Aorta (tissue), 5 donors: ENCODE results near the gene RBM17. TPM values are rescaled to one million over a fixed set of nuclear protein-coding genes. Genes with fewer than 3 reads are reported as not detected.

ENCODE experiments used
- ATAC-seq: fragments of 200-7000 bp; cut with Tn5 transposase; one replicate; pipeline ENCODE4 v1.9.1; 2022; ENCODE audit warnings: moderate library complexity; ENCODE audit not compliant: low FRiP score
- DNase-seq, 2 donors: peaks; one replicate each; pipeline ENCODE4 v3.0.0-alpha.2; 2020
- H3K27ac ChIP-seq, 2 donors: one replicate each; pipeline ENCODE4 v1.5.1; 2013; ENCODE audit warnings: low read length in 2 of 2, mild to moderate bottlenecking in 2 of 2, moderate library complexity in 2 of 2, control low read depth in 1 of 2, inconsistent platforms in 1 of 2, low read depth in 1 of 2
- H3K27me3 ChIP-seq, 2 donors: one replicate each; pipeline ENCODE4 v1.6.1; 2013; ENCODE audit warnings: control low read depth in 1 of 2, low read length in 1 of 2, mild to moderate bottlenecking in 1 of 2, moderate library complexity in 1 of 2; ENCODE audit not compliant: insufficient read depth in 2 of 2, control insufficient read depth in 1 of 2
- H3K36me3 ChIP-seq, 2 donors: one replicate each; pipeline ENCODE4 v1.6.1; 2013; ENCODE audit warnings: control low read depth in 1 of 2, low read length in 1 of 2, mild to moderate bottlenecking in 1 of 2; ENCODE audit not compliant: insufficient read depth in 2 of 2, control insufficient read depth in 1 of 2
- H3K4me1 ChIP-seq, 2 donors: one replicate each; pipeline ENCODE4 v1.6.1; 2013; ENCODE audit warnings: low read length in 2 of 2, control low read depth in 1 of 2, mild to moderate bottlenecking in 1 of 2, moderate library complexity in 1 of 2; ENCODE audit not compliant: insufficient read depth in 2 of 2, control insufficient read depth in 1 of 2
- H3K4me3 ChIP-seq, 2 donors: one replicate each; pipeline ENCODE4 v1.5.1; 2013; ENCODE audit warnings: low read length in 2 of 2, control low read depth in 1 of 2, mild to moderate bottlenecking in 1 of 2
- H3K9me3 ChIP-seq: one replicate; pipeline ENCODE4 v1.6.1; 2013; ENCODE audit warnings: mild to moderate bottlenecking, low read length; ENCODE audit not compliant: control insufficient read depth
- WGBS, 2 donors: extraction: QIAGEN DNeasy Blood & Tissue Kit; methylation state at CpG; one replicate each; pipeline ENCODE4 v1.1.7; 2013; 5-methylcytosine and 5-hydroxymethylcytosine counted together
- intact Hi-C, 2 donors: fragments of 100-400 bp; cut with DNase I; formaldehyde crosslinking; loops; one replicate each; pipeline versions ENCODE4 v1.14.2 to v1.15.0; 2022
- polyA plus RNA-seq, 2 donors: library from polyadenylated mRNA; stranded (reverse); fragments of 200-250 nt; gene quantifications; one replicate each; pipeline ENCODE4 v1.2.3, GENCODE V29; 2013
- total RNA-seq, 2 donors: library from RNA; stranded (reverse); fragmentation: NEBNext Ultra II Directional; extraction: Animal tissue kit (Norgen Biotek cat#: 25700); gene quantifications; one replicate each; pipeline ENCODE4 v1.2.1, GENCODE V29; 2021
- donor health status: healthy with polysubstance abuse.
- donor health status: Bipolar disorder and iron deficiency.
- donor health status: DM: no; HTN: no; CAD: no.
- donor health status: DM: no; HTN: no; CAD: no.
- donor health status: DM: yes; HTN: yes; CAD: no.

Gene RBM17
- total and polyA plus RNA-seq, 4 donors, result 41.4 to 94.1 (median 85.7) TPM

DNA sequence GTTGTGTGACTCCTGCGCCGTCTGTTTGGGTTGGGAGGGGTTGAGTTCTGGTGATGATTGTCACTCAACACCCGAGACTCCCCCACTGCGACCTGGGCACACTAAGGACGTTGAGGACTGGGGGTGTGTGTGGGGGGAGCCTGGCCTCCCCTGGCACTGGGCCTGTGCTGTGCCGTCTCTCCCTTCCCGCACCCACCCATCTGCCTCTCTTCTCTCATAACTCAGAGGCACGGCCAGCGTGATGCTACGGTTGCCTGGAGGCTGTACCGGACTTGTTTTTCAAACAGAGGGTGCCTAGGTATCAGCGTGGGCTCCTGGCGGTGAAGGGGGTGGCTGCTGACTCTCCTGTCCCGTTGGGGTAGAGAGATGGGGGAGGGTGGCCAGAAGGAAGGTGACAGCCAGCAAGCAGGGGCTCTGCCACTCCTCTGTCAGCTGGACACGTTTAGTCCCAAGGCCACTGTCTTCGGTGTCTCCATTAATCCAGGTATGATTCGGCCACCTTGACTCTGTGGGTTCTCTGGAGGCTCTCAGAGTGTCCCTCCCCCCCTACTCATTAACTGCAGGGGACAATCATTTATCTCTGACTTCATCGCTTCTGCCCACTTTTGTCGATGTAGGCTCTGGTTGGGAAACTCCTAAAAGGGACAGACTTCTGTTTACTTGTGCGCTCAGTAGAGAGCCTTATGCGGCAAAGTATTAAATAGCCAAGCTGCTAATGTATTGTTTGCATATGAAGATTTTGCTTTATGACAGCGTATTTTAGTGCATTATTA lies 57.4 kb downstream of the RBM17 start:
- no peaks in the 10 kb centered on the region for H3K9me3 ChIP-seq
- H3K27me3 ChIP-seq, result no peaks in the 10 kb centered on the region
- intact Hi-C loops, result loop anchor here in 1 of 2 donors (5.0 kb wide), 1 partner anchor 39 kb away; no protein-coding TSS in a partner anchor
- no peak for DNase-seq
- peak overlapping the region; percentile 43 to 79 for H3K4me3 ChIP-seq
- no peak overlapping the region for H3K27ac ChIP-seq
- ATAC-seq, result no peak
- 71 to 74% methylated on average over 22 of the region's 22 CpGs for WGBS, 2 donors
- no peaks in the 10 kb centered on the region for H3K36me3 ChIP-seq
- no peaks in the 10 kb centered on the region for H3K4me1 ChIP-seq

DNA sequence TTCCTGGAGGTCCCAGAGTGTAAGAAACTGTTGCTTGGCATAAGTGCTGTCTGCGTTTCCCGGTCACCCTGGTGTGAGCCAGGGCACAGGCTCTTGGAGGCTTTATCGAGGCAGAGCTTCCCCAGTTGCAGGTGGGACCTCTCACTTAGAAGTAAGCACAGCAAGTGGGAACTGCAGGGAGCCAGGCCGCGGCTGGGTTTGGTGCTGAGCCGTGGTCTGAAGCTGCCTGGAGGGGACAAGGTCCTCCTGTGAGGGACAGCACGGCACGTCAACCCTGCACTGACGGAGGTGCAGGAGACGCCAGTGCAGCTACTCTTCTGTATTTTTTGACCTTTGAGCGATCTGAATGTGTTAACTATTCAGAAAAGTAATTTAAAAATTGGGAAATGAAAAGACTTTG lies 58.1 kb downstream of the RBM17 start:
- no peak for DNase-seq
- WGBS, 2 donors, result 88 to 89% methylated on average over 11 of the region's 11 CpGs

DNA sequence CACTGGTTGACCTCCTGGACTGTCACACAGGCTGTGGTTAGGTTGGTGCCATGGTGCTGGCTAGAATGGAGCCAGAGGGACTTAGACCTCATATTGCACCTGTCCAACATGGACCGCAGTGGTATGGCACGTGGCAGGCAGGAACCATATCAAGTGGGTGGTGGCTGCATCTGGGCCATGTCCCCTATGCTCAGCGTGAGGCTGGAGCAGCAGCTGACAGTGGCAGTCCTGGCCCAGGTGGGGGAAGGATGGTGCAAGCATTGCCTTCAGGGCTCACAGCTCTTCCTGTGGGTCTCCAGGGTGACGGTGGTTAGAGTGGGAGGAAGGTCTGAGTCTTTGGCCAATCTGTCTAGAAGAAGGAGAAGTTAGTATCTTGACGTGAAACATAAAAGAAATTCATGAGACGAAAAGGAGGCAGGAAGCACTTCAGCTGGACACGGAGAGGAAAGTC lies 59.4 kb downstream of the RBM17 start:
- H3K27me3 ChIP-seq, result no peaks in the 10 kb centered on the region
- no peaks in the 10 kb centered on the region for H3K4me1 ChIP-seq
- no peak for DNase-seq
- 77 to 90% methylated on average over 7 of the region's 7 CpGs for WGBS, 2 donors
- no peaks in the 10 kb centered on the region for H3K9me3 ChIP-seq
- H3K36me3 ChIP-seq, result no peaks in the 10 kb centered on the region
- no peak overlapping the region for H3K4me3 ChIP-seq
- no peak for ATAC-seq
- intact Hi-C loops, result loop anchor here in 1 of 2 donors (5.0 kb wide), 1 partner anchor 41 kb away; no protein-coding TSS in a partner anchor
- no peak overlapping the region for H3K27ac ChIP-seq

More for the DNA sequence above, 58.1 kb downstream of the RBM17 start:
- Histone ChIP-seq H3K36me3 (no peaks in the 10 kb centered on the region), H3K4me1 (no peaks in the 10 kb centered on the region), H3K27me3 (no peaks in the 10 kb centered on the region), H3K4me3 (no peak overlapping the region), H3K9me3 (no peaks in the 10 kb centered on the region), H3K27ac (no peak overlapping the region)
- intact Hi-C loops, result loop anchor here in 1 of 2 donors (5.0 kb wide), 1 partner anchor 40 kb away; no protein-coding TSS in a partner anchor
- ATAC-seq, result no peak

DNA sequence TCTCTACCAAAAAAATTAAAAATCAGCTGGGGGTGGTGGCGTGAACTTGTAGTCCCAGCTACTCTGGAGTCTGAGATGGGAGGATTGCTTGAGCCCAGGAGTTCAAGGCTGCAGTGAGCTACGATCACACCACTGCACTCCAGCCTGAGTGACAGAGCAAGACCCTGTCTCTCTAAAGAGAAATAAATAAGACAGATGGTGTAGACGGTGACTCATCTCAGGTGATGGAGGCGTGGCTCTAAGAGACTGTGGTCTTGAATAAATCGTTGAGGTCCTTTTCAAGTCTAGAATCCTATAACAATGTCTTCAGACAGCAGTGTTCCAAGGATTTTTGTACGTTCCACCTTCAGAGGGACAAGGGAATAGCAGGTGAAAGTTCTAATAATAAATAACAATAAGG lies 60.1 kb downstream of the RBM17 start:
- intact Hi-C loops, result loop anchor here in 1 of 2 donors (5.0 kb wide), 1 partner anchor 42 kb away; no protein-coding TSS in a partner anchor

DNA sequence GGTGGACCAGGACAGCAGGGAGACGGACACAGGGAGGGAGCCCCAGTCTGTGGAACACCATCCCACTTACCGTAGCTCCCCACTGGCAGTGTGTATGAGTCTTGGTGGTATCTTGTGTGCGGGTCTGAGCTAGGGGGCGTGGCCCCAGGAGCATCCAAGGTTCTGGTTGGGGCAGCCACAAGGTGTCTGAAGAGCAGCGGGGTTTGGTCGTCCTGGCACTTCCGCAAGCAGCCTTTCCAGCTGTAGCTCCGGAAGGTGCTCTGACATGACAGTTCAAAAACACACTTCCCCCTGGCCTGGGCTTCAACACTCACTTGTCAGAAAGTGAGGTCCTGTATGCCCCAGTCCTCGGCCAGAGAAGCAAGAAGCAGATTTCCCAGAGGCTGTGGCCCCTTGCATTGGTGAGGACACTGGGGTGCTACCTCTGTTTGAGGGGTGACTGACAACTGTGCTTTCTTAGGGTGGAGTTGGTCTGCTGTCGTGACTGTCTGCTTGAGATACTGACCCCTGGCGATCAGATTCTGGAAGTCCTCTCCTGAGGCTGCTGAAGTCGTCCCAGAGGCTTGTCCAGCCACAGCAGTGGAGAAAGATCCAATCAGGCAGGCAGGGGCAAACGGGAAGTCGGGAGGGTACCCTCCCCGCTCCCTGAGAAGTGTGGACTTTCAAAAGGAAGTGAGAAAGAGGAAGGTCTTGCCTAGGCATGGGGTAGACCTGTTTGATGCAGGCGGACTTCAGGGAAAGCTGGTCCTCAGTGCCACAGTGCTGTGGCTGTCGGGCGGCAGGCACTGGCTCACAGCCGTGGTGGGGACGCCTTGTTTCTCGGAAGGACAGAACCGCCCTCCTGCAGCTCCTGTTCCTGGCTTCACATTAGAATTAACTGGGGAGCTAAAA lies 62.5 kb downstream of the RBM17 start:
- WGBS, 2 donors, result 18 to 22% methylated on average over 22 of the region's 22 CpGs
- intact Hi-C loops, result loop anchor here (2.0 to 5.0 kb wide), 3 partner anchors 34 to 51 kb away; partner anchors contain the start of gene PFKFB3 (in 1 of the 2)
- peak; percentile 69 for ATAC-seq

More for the DNA sequence above, 60.1 kb downstream of the RBM17 start:
- WGBS, 2 donors, result 87 to 91% methylated on average over 6 of the region's 6 CpGs
- DNase-seq, result no peak
- no peaks in the 10 kb centered on the region for H3K27me3 ChIP-seq
- ATAC-seq, result no peak
- H3K4me3 ChIP-seq, result no peak overlapping the region
- H3K27ac ChIP-seq, result no peak overlapping the region
- H3K9me3 ChIP-seq, result no peaks in the 10 kb centered on the region
- H3K36me3 ChIP-seq, result no peaks in the 10 kb centered on the region
- no peaks in the 10 kb centered on the region for H3K4me1 ChIP-seq

DNA sequence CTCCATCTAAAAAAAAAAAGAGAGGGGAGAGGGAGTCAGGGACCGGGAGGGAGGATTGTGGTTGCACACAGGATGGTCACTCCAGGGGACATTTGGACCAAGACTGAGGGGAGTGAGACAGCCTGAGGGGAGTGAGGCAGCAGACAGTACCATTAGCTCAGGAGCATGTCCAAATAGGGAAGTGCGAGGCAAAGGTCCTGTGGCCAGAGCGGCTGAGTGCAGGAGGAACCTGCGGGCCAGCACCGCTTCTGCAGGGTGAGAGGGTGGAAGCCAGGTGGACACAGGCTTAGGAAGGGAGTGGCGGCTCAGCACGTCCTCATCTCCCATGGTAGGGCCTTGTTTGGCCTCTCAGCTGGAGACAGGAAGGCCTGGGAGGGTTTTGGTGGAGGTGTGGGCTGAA lies 65.0 kb downstream of the RBM17 start:
- intact Hi-C loops, result loop anchor here (5.0 kb wide), 2 partner anchors 37 to 48 kb away; partner anchors contain the start of gene PFKFB3 (in 1 of the 2)
- Histone ChIP-seq H3K9me3 (no peaks in the 10 kb centered on the region), H3K36me3 (no peaks in the 10 kb centered on the region), H3K4me1 (no peaks in the 10 kb centered on the region), H3K27me3 (no peaks in the 10 kb centered on the region), H3K27ac (no peak overlapping the region), H3K4me3 (no peak overlapping the region)
- WGBS, 2 donors, result 89 to 92% methylated on average over 7 of the region's 7 CpGs
- ATAC-seq, result no peak
- no peak for DNase-seq

More for the DNA sequence above, 62.5 kb downstream of the RBM17 start:
- no peaks in the 10 kb centered on the region for H3K27me3 ChIP-seq
- H3K4me1 ChIP-seq, result no peaks in the 10 kb centered on the region
- no peaks in the 10 kb centered on the region for H3K36me3 ChIP-seq
- H3K4me3 ChIP-seq, result no peak overlapping the region
- H3K9me3 ChIP-seq, result no peaks in the 10 kb centered on the region
- no peak overlapping the region for H3K27ac ChIP-seq
- peak in 1 of 2 donors; percentile 86 for DNase-seq

DNA sequence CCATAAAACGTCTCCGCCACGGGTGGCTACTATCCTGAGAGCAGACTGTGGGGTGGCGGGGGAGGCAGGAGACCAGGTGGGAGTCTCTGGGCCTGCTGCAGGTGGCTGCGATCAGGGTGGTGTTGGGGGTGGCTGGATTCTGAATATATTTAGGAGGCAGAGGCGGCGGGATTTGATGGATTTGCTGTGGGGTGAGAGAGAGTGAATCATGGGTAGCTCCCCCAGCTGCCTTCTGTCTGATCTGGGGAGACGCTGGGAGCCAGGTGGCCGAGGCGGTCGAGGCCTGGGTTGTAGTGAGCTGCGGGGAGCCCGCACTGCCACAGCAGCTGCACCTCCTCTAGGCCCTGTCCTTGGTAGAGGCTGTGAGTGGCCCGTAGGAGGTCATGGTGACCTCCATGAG lies 65.7 kb downstream of the RBM17 start:
- no peak for ATAC-seq
- H3K27me3 ChIP-seq, result no peaks in the 10 kb centered on the region
- no peak for DNase-seq
- no peaks in the 10 kb centered on the region for H3K4me1 ChIP-seq
- no peak overlapping the region for H3K4me3 ChIP-seq
- 87 to 93% methylated on average over 12 to 14 of the region's 14 CpGs for WGBS, 2 donors
- H3K9me3 ChIP-seq, result no peaks in the 10 kb centered on the region
- intact Hi-C loops, result loop anchor here (5.0 kb wide), 2 partner anchors 37 to 48 kb away; partner anchors contain the start of gene PFKFB3 (in 1 of the 2)
- no peak overlapping the region for H3K27ac ChIP-seq
- no peaks in the 10 kb centered on the region for H3K36me3 ChIP-seq

DNA sequence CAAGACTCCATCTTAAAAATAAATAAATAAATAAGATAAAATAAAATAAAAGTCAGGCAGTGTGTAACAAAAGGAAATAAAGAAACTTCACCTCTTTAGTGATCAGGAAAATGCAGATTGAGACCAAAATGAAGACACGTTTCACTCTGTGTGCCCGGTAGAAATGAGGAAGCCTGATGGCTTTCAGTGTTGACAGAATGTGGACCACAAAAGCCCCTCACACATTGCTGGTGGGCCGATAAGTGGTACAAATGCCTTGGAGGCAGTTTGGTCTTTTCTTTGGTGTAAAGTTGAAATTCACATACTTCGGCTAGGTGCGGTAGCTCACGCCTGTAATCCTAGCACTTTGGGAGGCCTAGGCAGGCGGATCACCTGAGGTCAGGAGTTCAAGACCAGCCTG lies 69.4 kb downstream of the RBM17 start:
- H3K4me1 ChIP-seq, result no peaks in the 10 kb centered on the region
- H3K27me3 ChIP-seq, result no peaks in the 10 kb centered on the region
- no peaks in the 10 kb centered on the region for H3K9me3 ChIP-seq
- WGBS, 2 donors, result 97% methylated on average over 7 of the region's 7 CpGs
- H3K27ac ChIP-seq, result peak overlapping the region in 1 of 2 donors; percentile 68
- H3K4me3 ChIP-seq, result no peak overlapping the region
- intact Hi-C loops, result no loop called here
- no peaks in the 10 kb centered on the region for H3K36me3 ChIP-seq
- DNase-seq (no peak), ATAC-seq (no peak)
